H1 (cell line): ENCODE results near the gene ZNF358. TPM values are rescaled to one million over a fixed set of nuclear protein-coding genes. Genes with fewer than 3 reads are reported as not detected.

Experiments used
- CHD2 ChIP-seq: IDR thresholded peaks from 2 replicates; pipeline ENCODE4 v1.6.1; 2012; ENCODE audit warnings: low read length, improper control_type of control experiment
- CHD7 ChIP-seq: fragments of 300-600 bp; sonication (generic); IDR thresholded peaks from 2 replicates; pipeline ENCODE4 v1.7.1; 2012; ENCODE audit warnings: low read length, moderate library complexity, mild to moderate bottlenecking, inconsistent platforms; ENCODE audit not compliant: insufficient replicate concordance
- CTBP2 ChIP-seq: IDR thresholded peaks from 2 replicates; pipeline ENCODE4 v1.7.0; 2011; ENCODE audit warnings: borderline replicate concordance, mild to moderate bottlenecking, moderate library complexity, mixed read lengths, low read length; ENCODE audit not compliant: insufficient read depth, insufficient read length
- polyA plus RNA-seq, 7 experiments: library from polyadenylated mRNA; depleted of rRNA in 3 of 7; stranded (reverse) in 5 of 7; unstranded in 2 of 7; fragments of >200 nt in 5 of 7; fragments of 200-250 nt in 2 of 7; gene quantifications; 1 replicate in 5 of 7; 2 replicates in 1 of 7; 4 replicates in 1 of 7; pipeline versions ENCODE4 v1.2.1 to v1.2.3, GENCODE V29; 2011 to 2013; ENCODE audit warnings: missing spikeins in 2 of 7, mixed read lengths in 2 of 7
- total RNA-seq: library from RNA; stranded (reverse); fragmentation: NEBNext Ultra II Directional; extraction: Animal tissue kit (Norgen Biotek cat#: 25700); gene quantifications from 2 replicates; pipeline ENCODE4 v1.2.1, GENCODE V29; 2021

Gene ZNF358
- total and polyA plus RNA-seq, 2 of the 8 experiments (the other 6 are each of a cell fraction or from before 2014, with no cell fraction given): 40.0 to 60.3 TPM

- TF ChIP-seq CTBP2 (no peak), CHD7 (no peak), CHD2 (no peak)
These were observed 12.8 kb downstream of the ZNF358 start (continued) for GRCh38 chr19:7528522-7529245.
